Activated T-cell treated with anti-CD3 and anti-CD28 coated beads, Interleukin-2, amount 50 U/mL, for 24 hours (primary cell): ENCODE results near the gene STOM.

Experiments used
- DNase-seq: peaks from one replicate; pipeline ENCODE4 v3.0.0-alpha.2; 2020
- H3K27ac Mint-ChIP-seq: 2 replicates; pipeline ENCODE4 v1.8.0; 2020; ENCODE audit warnings: mild to moderate bottlenecking, mixed read lengths
- H3K27me3 Mint-ChIP-seq: 2 replicates; pipeline ENCODE4 v1.8.0; 2020; ENCODE audit warnings: mixed read lengths
- H3K36me3 Mint-ChIP-seq: 2 replicates; pipeline ENCODE4 v1.8.0; 2020; ENCODE audit warnings: low read depth, mixed read lengths
- H3K4me1 Mint-ChIP-seq: 2 replicates; pipeline ENCODE4 v1.8.0; 2020; ENCODE audit warnings: low read depth, mixed read lengths
- H3K4me3 Mint-ChIP-seq: 2 replicates; pipeline ENCODE4 v1.8.0; 2020; ENCODE audit warnings: mild to moderate bottlenecking, moderate library complexity, mixed read lengths
- H3K9me3 Mint-ChIP-seq: 2 replicates; pipeline ENCODE4 v1.8.0; 2020; ENCODE audit warnings: mixed read lengths

Gene STOM

GRCh38 chr9:121309833-121310425, 60.1 kb downstream of the STOM start:
- Mint-ChIP-seq H3K36me3 (no peaks in the 10 kb centered on the region), H3K9me3 (no peaks in the 10 kb centered on the region), H3K27ac (no peak overlapping the region), H3K4me1 (no peaks in the 10 kb centered on the region), H3K27me3 (no peaks in the 10 kb centered on the region), H3K4me3 (no peak overlapping the region)
- no peak for DNase-seq

- H3K27me3 Mint-ChIP-seq = no peaks in the 10 kb centered on the region
- no peaks in the 10 kb centered on the region for H3K36me3 Mint-ChIP-seq
- no peak overlapping the region for H3K27ac Mint-ChIP-seq
Measured at GRCh38 chr9:121309171-121309570, 60.9 kb downstream of the STOM start.

GRCh38 chr9:121308765-121309164, 61.3 kb downstream of the STOM start:
- no peak overlapping the region for H3K4me3 Mint-ChIP-seq
- H3K9me3 Mint-ChIP-seq = no peaks in the 10 kb centered on the region
- no peaks in the 10 kb centered on the region for H3K36me3 Mint-ChIP-seq
- DNase-seq = no peak
- no peaks in the 10 kb centered on the region for H3K27me3 Mint-ChIP-seq
- H3K27ac Mint-ChIP-seq = no peak overlapping the region
- no peaks in the 10 kb centered on the region for H3K4me1 Mint-ChIP-seq

More at GRCh38 chr9:121309171-121309570, 60.9 kb downstream of the STOM start:
- Mint-ChIP-seq H3K4me3 (no peak overlapping the region), H3K9me3 (no peaks in the 10 kb centered on the region), H3K4me1 (no peaks in the 10 kb centered on the region)
- DNase-seq = no peak

GRCh38 chr9:121307976-121308375, 62.1 kb downstream of the STOM start:
- Mint-ChIP-seq H3K4me1 (no peaks in the 10 kb centered on the region), H3K36me3 (no peaks in the 10 kb centered on the region), H3K9me3 (no peaks in the 10 kb centered on the region), H3K4me3 (no peak overlapping the region), H3K27ac (no peak overlapping the region), H3K27me3 (no peaks in the 10 kb centered on the region)
- no peak for DNase-seq

GRCh38 chr9:121305269-121305994, 64.6 kb downstream of the STOM start:
- Mint-ChIP-seq H3K9me3 (no peaks in the 10 kb centered on the region), H3K27me3 (peaks cover 6% of the 10 kb centered on the region), H3K27ac (no peak overlapping the region), H3K4me3 (no peak overlapping the region), H3K4me1 (peaks cover 2% of the 10 kb centered on the region), H3K36me3 (no peaks in the 10 kb centered on the region)
- DNase-seq = no peak

GRCh38 chr9:121304707-121305106, 65.3 kb downstream of the STOM start:
- H3K4me3 Mint-ChIP-seq = no peak overlapping the region
- DNase-seq = no peak
- H3K4me1 Mint-ChIP-seq = peaks cover 7% of the 10 kb centered on the region
- H3K27me3 Mint-ChIP-seq = peaks cover 12% of the 10 kb centered on the region
- no peaks in the 10 kb centered on the region for H3K36me3 Mint-ChIP-seq
- H3K27ac Mint-ChIP-seq = no peak overlapping the region
- H3K9me3 Mint-ChIP-seq = no peaks in the 10 kb centered on the region

- Mint-ChIP-seq H3K27me3 (peaks cover 17% of the 10 kb centered on the region), H3K4me1 (peaks cover 13% of the 10 kb centered on the region), H3K36me3 (no peaks in the 10 kb centered on the region), H3K9me3 (no peaks in the 10 kb centered on the region), H3K27ac (no peak overlapping the region), H3K4me3 (no peak overlapping the region)
- no peak for DNase-seq
Measured at GRCh38 chr9:121303456-121304451, 66.3 kb downstream of the STOM start.

GRCh38 chr9:121302786-121303185, 67.3 kb downstream of the STOM start:
- Mint-ChIP-seq H3K9me3 (no peaks in the 10 kb centered on the region), H3K27ac (no peak overlapping the region), H3K4me3 (no peak overlapping the region), H3K27me3 (peaks cover 23% of the 10 kb centered on the region), H3K4me1 (peaks cover 14% of the 10 kb centered on the region), H3K36me3 (no peaks in the 10 kb centered on the region)
- DNase-seq = no peak

- no peak overlapping the region for H3K27ac Mint-ChIP-seq
- DNase-seq = no peak
Measured at GRCh38 chr9:121302341-121302740, 67.7 kb downstream of the STOM start.

GRCh38 chr9:121301881-121302286, 68.2 kb downstream of the STOM start:
- H3K4me3 Mint-ChIP-seq = no peak overlapping the region
- peaks cover 14% of the 10 kb centered on the region for H3K4me1 Mint-ChIP-seq
- no peak for DNase-seq
- peaks cover 23% of the 10 kb centered on the region for H3K27me3 Mint-ChIP-seq
- no peaks in the 10 kb centered on the region for H3K36me3 Mint-ChIP-seq
- no peak overlapping the region for H3K27ac Mint-ChIP-seq
- H3K9me3 Mint-ChIP-seq = no peaks in the 10 kb centered on the region

More at GRCh38 chr9:121302341-121302740, 67.7 kb downstream of the STOM start:
- peaks cover 14% of the 10 kb centered on the region for H3K4me1 Mint-ChIP-seq
- no peak overlapping the region for H3K4me3 Mint-ChIP-seq
- H3K36me3 Mint-ChIP-seq = no peaks in the 10 kb centered on the region
- no peaks in the 10 kb centered on the region for H3K9me3 Mint-ChIP-seq
- H3K27me3 Mint-ChIP-seq = peaks cover 23% of the 10 kb centered on the region

GRCh38 chr9:121300283-121301119, 69.5 kb downstream of the STOM start:
- Mint-ChIP-seq H3K27ac (no peak overlapping the region), H3K36me3 (no peaks in the 10 kb centered on the region), H3K4me3 (peak overlapping the region; percentile 62), H3K27me3 (peaks cover 23% of the 10 kb centered on the region), H3K4me1 (peaks cover 14% of the 10 kb centered on the region), H3K9me3 (no peaks in the 10 kb centered on the region)
- DNase-seq = no peak

- peak overlapping the region; percentile 62 for H3K4me3 Mint-ChIP-seq
- no peak overlapping the region for H3K27ac Mint-ChIP-seq
- H3K4me1 Mint-ChIP-seq = peaks cover 14% of the 10 kb centered on the region
- peaks cover 23% of the 10 kb centered on the region for H3K27me3 Mint-ChIP-seq
- H3K9me3 Mint-ChIP-seq = no peaks in the 10 kb centered on the region
- peak; percentile 59 for DNase-seq
- no peaks in the 10 kb centered on the region for H3K36me3 Mint-ChIP-seq
Measured at GRCh38 chr9:121299467-121300282, 70.4 kb downstream of the STOM start.

- Mint-ChIP-seq H3K36me3 (no peaks in the 10 kb centered on the region), H3K4me3 (peak overlapping the region; percentile 54), H3K4me1 (peaks cover 14% of the 10 kb centered on the region), H3K27me3 (peaks cover 23% of the 10 kb centered on the region), H3K9me3 (no peaks in the 10 kb centered on the region), H3K27ac (no peak overlapping the region)
- DNase-seq = peak; percentile 29
Measured at GRCh38 chr9:121298689-121299466, 71.2 kb downstream of the STOM start.
